Coronary artery (tissue), 2 donors: Measurements from ENCODE around the gene LINGO1.

Experiments
- DNase-seq: peaks from one replicate; pipeline ENCODE4 v3.0.0-alpha.2; 2017; ENCODE audit warnings: low spot score
- H3K27ac ChIP-seq, 2 donors: fragments of 200-600 bp; sonication (generic); one replicate each; pipeline ENCODE4 v1.5.1; 2016 to 2019
- H3K4me3 ChIP-seq: fragments of 200-600 bp; sonication (generic); 2 replicates; pipeline ENCODE4 v1.5.1; 2016; ENCODE audit warnings: mild to moderate bottlenecking, moderate library complexity
- CTCF ChIP-seq: fragments of 200-600 bp; sonication (generic); IDR thresholded peaks from one replicate; pipeline ENCODE4 v1.5.1; 2019; ENCODE audit warnings: antibody characterized with exemption

Gene LINGO1

GRCh38 chr15:77656294-77656693 is 23.6 kb upstream of the LINGO1 start:
- Histone ChIP-seq H3K27ac (no peak overlapping the region), H3K4me3 (no peak overlapping the region)
- no peak for DNase-seq
- TF ChIP-seq CTCF: no peak

- no peak for DNase-seq
- Histone ChIP-seq H3K27ac (no peak overlapping the region), H3K4me3 (no peak overlapping the region)
- TF ChIP-seq CTCF: no peak
Measured at GRCh38 chr15:77654975-77655374, 22.3 kb upstream of the LINGO1 start.

- TF ChIP-seq CTCF: no peak
- Histone ChIP-seq H3K4me3 (no peak overlapping the region), H3K27ac (no peak overlapping the region)
- no peak for DNase-seq
Measured at GRCh38 chr15:77653832-77654480, 21.2 kb upstream of the LINGO1 start.

- no peak overlapping the region for H3K4me3 ChIP-seq
- no peak for TF ChIP-seq CTCF
- H3K27ac ChIP-seq: no peak overlapping the region
- no peak for DNase-seq
Measured at GRCh38 chr15:77650265-77650664, 17.6 kb upstream of the LINGO1 start.

- TF ChIP-seq CTCF: no peak
- no peak for DNase-seq
- no peak overlapping the region for H3K4me3 ChIP-seq
- no peak overlapping the region for H3K27ac ChIP-seq
Measured at GRCh38 chr15:77649610-77650009, 16.9 kb upstream of the LINGO1 start.

GRCh38 chr15:77649017-77649416 is 16.3 kb upstream of the LINGO1 start:
- Histone ChIP-seq H3K4me3 (no peak overlapping the region), H3K27ac (no peak overlapping the region)
- DNase-seq: no peak
- TF ChIP-seq CTCF: no peak

- DNase-seq: no peak
- Histone ChIP-seq H3K4me3 (no peak overlapping the region), H3K27ac (no peak overlapping the region)
- TF ChIP-seq CTCF: no peak
Measured at GRCh38 chr15:77647961-77648360, 15.2 kb upstream of the LINGO1 start.
